HCT116 (cell line): ENCODE results near the gene SLC39A1. TPM values are rescaled to one million over a fixed set of nuclear protein-coding genes. Genes with fewer than 3 reads are reported as not detected.
A peak's percentile ranks its signal among the peaks of the same experiment; 100 is the strongest.

Source experiments
- ATAC-seq: fragments of 200-7000 bp; cut with Tn5 transposase; 2 replicates; pipeline ENCODE4 v1.9.1; 2020; ENCODE audit warnings: mild to moderate bottlenecking, moderate library complexity
- BruUV-seq: library from RNA; stranded (reverse); fragments of 400-500 nt; replicated peaks from 2 replicates; lab custom pipeline; 2021; lab: Mats Ljungman, UMichigan
- CTCF ChIA-PET: fragments of 300-600 bp; sonication (Branson Sonifier 250); formaldehyde crosslinking; loops from one replicate; lab custom pipeline; 2021; ENCODE audit warnings: antibody characterized with exemption; lab: Charles Lee
- POLR2A ChIA-PET: fragments of 300-600, 350-600 bp; sonication (Branson Sonifier 250); formaldehyde crosslinking; loops from one replicate; lab custom pipeline; 2021; ENCODE audit warnings: antibody characterized with exemption; lab: Charles Lee
- RAD21 ChIA-PET, 2 experiments: fragments of 300-600 bp; sonication (Branson Sonifier 250); formaldehyde crosslinking; loops; one replicate each; lab custom pipeline; 2023; ENCODE audit warnings: low total read pairs in 2 of 2; ENCODE audit not compliant: uncharacterized antibody in 2 of 2, unreplicated experiment in 2 of 2, low non-redundant PET in 1 of 2; lab: Charles Lee
- DNase-seq: peaks from one replicate; pipeline ENCODE4 v3.0.0-alpha.2; 2010; ENCODE audit warnings: low read depth, low spot score
- H2AFZ ChIP-seq: fragments of 200-600 bp; shearing (Covaris generic), sonication (generic); 2 replicates; pipeline ENCODE4 v1.6.1; 2017; ENCODE audit warnings: low read depth, mixed run types, mixed read lengths, antibody characterized with exemption, low read length; ENCODE audit not compliant: poor library complexity, severe bottlenecking
- H3K27ac ChIP-seq: 2 replicates; pipeline ENCODE4 v1.5.1; 2012; ENCODE audit warnings: low read depth, low read length
- H3K27me3 ChIP-seq: fragments of 200-600 bp; sonication (generic); 2 replicates; pipeline ENCODE4 v1.6.1; 2016; ENCODE audit warnings: mixed run types, low read length, mixed read lengths; ENCODE audit not compliant: insufficient read depth
- H3K36me3 ChIP-seq, 2 experiments: fragments of 200-500 bp in 1 of 2; fragments of 200-600 bp in 1 of 2; sonication (Bioruptor generic) in 1 of 2; sonication (generic) in 1 of 2; 2 replicates each; pipeline versions ENCODE4 v1.5.1 to v1.6.1; 2014 to 2016; ENCODE audit warnings: low read length in 2 of 2, inconsistent platforms in 1 of 2, mixed read lengths in 1 of 2, mixed run types in 1 of 2; ENCODE audit not compliant: insufficient read depth in 2 of 2, control insufficient read depth in 1 of 2
- H3K4me1 ChIP-seq, 2 experiments: fragments of 200-600 bp in 1 of 2; sonication (generic) in 1 of 2; 2 replicates each; pipeline versions ENCODE4 v1.5.1 to v1.6.1; 2012 to 2017; ENCODE audit warnings: low read length in 2 of 2, inconsistent platforms in 1 of 2, mild to moderate bottlenecking in 1 of 2, mixed read lengths in 1 of 2, mixed run types in 1 of 2, moderate library complexity in 1 of 2; ENCODE audit not compliant: insufficient read depth in 2 of 2, control insufficient read depth in 1 of 2
- H3K4me2 ChIP-seq: fragments of 200-600 bp; sonication (generic); 2 replicates; pipeline ENCODE4 v1.6.1; 2017; ENCODE audit warnings: mixed run types, low read length, mixed read lengths
- H3K4me3 ChIP-seq, 2 experiments: fragments of 200-600 bp in 1 of 2; sonication (generic) in 1 of 2; replicated peaks in 1 of 2; 2 replicates each; pipeline ENCODE4 v1.5.1; 2011 to 2016; ENCODE audit warnings: low read length in 2 of 2, control low read depth in 1 of 2, low read depth in 1 of 2, mild to moderate bottlenecking in 1 of 2, mixed read lengths in 1 of 2, mixed run types in 1 of 2
- H3K79me2 ChIP-seq: fragments of 200-600 bp; sonication (generic); 2 replicates; pipeline ENCODE4 v1.6.1; 2017; ENCODE audit warnings: mild to moderate bottlenecking, mixed run types, low read length, moderate library complexity, mixed read lengths; ENCODE audit not compliant: insufficient read depth
- H3K9ac ChIP-seq: fragments of 200-600 bp; sonication (generic); 2 replicates; pipeline ENCODE4 v1.6.1; 2016; ENCODE audit warnings: low read length, mixed read lengths
- H3K9me2 ChIP-seq: fragments of 200-600 bp; sonication (generic), shearing (Covaris generic); 2 replicates; pipeline ENCODE4 v1.6.1; 2017; ENCODE audit warnings: mixed run types, mild to moderate bottlenecking, moderate library complexity; ENCODE audit not compliant: insufficient read depth
- H3K9me3 ChIP-seq, 2 experiments: fragments of 200-500 bp in 1 of 2; fragments of 200-600 bp in 1 of 2; sonication (Bioruptor generic) in 1 of 2; sonication (generic) in 1 of 2; 2 replicates each; pipeline ENCODE4 v1.6.1; 2014 to 2017; ENCODE audit warnings: low read length in 2 of 2, mixed read lengths in 2 of 2, inconsistent platforms in 1 of 2, low read depth in 1 of 2, mild to moderate bottlenecking in 1 of 2, mixed run types in 1 of 2, moderate library complexity in 1 of 2; ENCODE audit not compliant: control insufficient read depth in 1 of 2, insufficient read depth in 1 of 2
- H4K20me1 ChIP-seq: fragments of 200-600 bp; sonication (generic), shearing (Covaris generic); 2 replicates; pipeline ENCODE4 v1.6.1; 2017; ENCODE audit warnings: mixed run types, mild to moderate bottlenecking, moderate library complexity; ENCODE audit not compliant: insufficient read depth
- ATF3 ChIP-seq: IDR thresholded peaks from 2 replicates; pipeline ENCODE4 v1.6.1; 2012
- CBX3 ChIP-seq: IDR thresholded peaks from 2 replicates; pipeline ENCODE4 v1.6.1; 2012; ENCODE audit warnings: low read depth
- CEBPB ChIP-seq: IDR thresholded peaks from 2 replicates; pipeline ENCODE4 v1.6.1; 2012; ENCODE audit warnings: low read depth
- CTCF ChIP-seq, 3 experiments: fragments of 200-600 bp in 1 of 3; sonication (generic) in 1 of 3; IDR thresholded peaks in 2 of 3; conservative IDR thresholded peaks in 1 of 3; 2 replicates each; pipeline ENCODE4 v1.5.1; 2012 to 2017; ENCODE audit warnings: low read depth in 2 of 3, low read length in 2 of 3, antibody characterized with exemption in 1 of 3, borderline replicate concordance in 1 of 3, control low read depth in 1 of 3, mild to moderate bottlenecking in 1 of 3, mixed read lengths in 1 of 3, mixed run types in 1 of 3, moderate library complexity in 1 of 3; ENCODE audit not compliant: insufficient read depth in 1 of 3
- ELF1 ChIP-seq: IDR thresholded peaks from 2 replicates; pipeline ENCODE4 v1.6.1; 2012; ENCODE audit warnings: low read depth, borderline replicate concordance
- EZH2 ChIP-seq: fragments of 200-600 bp; sonication (generic); IDR thresholded peaks from 2 replicates; pipeline ENCODE4 v1.6.1; 2017; ENCODE audit warnings: antibody characterized with exemption, mixed run types
- EZH2phosphoT487 ChIP-seq: fragments of 200-600 bp; IDR thresholded peaks from 2 replicates; pipeline ENCODE4 v1.6.1; 2018; ENCODE audit warnings: antibody characterized with exemption, borderline replicate concordance
- MAX ChIP-seq: IDR thresholded peaks from 2 replicates; pipeline ENCODE4 v1.6.1; 2012
- POLR2AphosphoS5 ChIP-seq: IDR thresholded peaks from 2 replicates; pipeline ENCODE4 v1.6.1; 2011; ENCODE audit warnings: mild to moderate bottlenecking, low read depth, low read length, moderate library complexity
- REST ChIP-seq: IDR thresholded peaks from 2 replicates; pipeline ENCODE4 v1.6.1; 2012; ENCODE audit warnings: low read depth
- SIN3A ChIP-seq: IDR thresholded peaks from 2 replicates; pipeline ENCODE4 v1.6.1; 2012; ENCODE audit warnings: low read depth
- ZFX ChIP-seq: fragments of 450-650 bp; IDR thresholded peaks from 2 replicates; pipeline ENCODE4 v1.6.1; 2017
- ZNF274 ChIP-seq: fragments of 200-500 bp; sonication (Bioruptor generic); IDR thresholded peaks from 2 replicates; pipeline ENCODE4 v1.6.1; 2014; ENCODE audit warnings: mild to moderate bottlenecking, low read depth, low read length, inconsistent platforms
- intact Hi-C: fragments of 100-400 bp; cut with micrococcal nuclease; formaldehyde crosslinking; loops from 2 replicates; pipeline ENCODE4 v1.10.0; 2022
- total RNA-seq: library from RNA; stranded (reverse); gene quantifications from one replicate; pipeline ENCODE4 v1.2.1, GENCODE V29; 2021; ENCODE audit not compliant: unreplicated experiment

SLC39A1 gene
- total RNA-seq, 1 experiment from 2014 or later: 51.5 TPM

- H3K27ac ChIP-seq: peak overlapping the region; percentile 94
- H4K20me1 ChIP-seq: no peaks in the 10 kb centered on the region
- ATAC-seq (no peak), DNase-seq (no peak)
- BruUV-seq: no TSS peak
- H3K9me2 ChIP-seq: no peaks in the 10 kb centered on the region
- no peak overlapping the region for H2AFZ ChIP-seq
- ChIA-PET RAD21 (no interaction called here), CTCF (interaction anchor here (1.3 kb wide), 1 partner anchor 10 kb away, joined by 4 read pairs; the partner anchor contains the start of gene DENND4B), POLR2A (interaction anchor here (1.4 to 2.7 kb wide), 3 partner anchors 11 to 33 kb away, joined by 3 to 7 read pairs (median 5); partner anchors contain the start of genes CREB3L4 and RPS27)
- peak overlapping the region; percentile 81 for H3K9ac ChIP-seq
- H3K36me3 ChIP-seq: peaks cover 11 to 21% of the 10 kb centered on the region in 2 experiments; a peak in 3 of 4 replicates
- TF ChIP-seq CEBPB (no peak), EZH2 (no peak), ZNF274 (no peak)
- peak overlapping the region; percentile 87 for H3K4me2 ChIP-seq
- peak overlapping the region; percentile 64 to 88 for H3K4me3 ChIP-seq
- no peaks in the 10 kb centered on the region for H3K9me3 ChIP-seq
- H3K79me2 ChIP-seq: peaks cover 65% of the 10 kb centered on the region
- H3K4me1 ChIP-seq: peaks cover 7 to 25% of the 10 kb centered on the region in 2 experiments; a peak in 3 of 4 replicates
- H3K27me3 ChIP-seq: no peaks in the 10 kb centered on the region
- intact Hi-C loops: no loop called here
Measured at GRCh38 chr1:153956997-153957715, 6.2 kb downstream of the SLC39A1 start.

GRCh38 chr1:153954826-153955225 lies 8.5 kb downstream of the SLC39A1 start:
- peaks cover 4 to 19% of the 10 kb centered on the region in 2 experiments; a peak in 2 of 4 replicates for H3K4me1 ChIP-seq
- H3K9me2 ChIP-seq: no peaks in the 10 kb centered on the region
- no peaks in the 10 kb centered on the region for H4K20me1 ChIP-seq
- CTCF ChIA-PET: no interaction called here
- intact Hi-C loops: no loop called here
- peaks cover 49% of the 10 kb centered on the region for H3K79me2 ChIP-seq
- H3K9ac ChIP-seq: no peak overlapping the region
- ATAC-seq: no peak
- no peak overlapping the region for H2AFZ ChIP-seq
- DNase-seq: no peak
- no peak overlapping the region for H3K4me2 ChIP-seq
- H3K9me3 ChIP-seq: no peaks in the 10 kb centered on the region
- no peak overlapping the region for H3K27ac ChIP-seq
- H3K36me3 ChIP-seq: peaks cover 19 to 22% of the 10 kb centered on the region in 2 experiments; a peak in 3 of 4 replicates
- BruUV-seq: no TSS peak
- POLR2A ChIA-PET: no interaction called here
- no peaks in the 10 kb centered on the region for H3K27me3 ChIP-seq
- H3K4me3 ChIP-seq: no peak overlapping the region
- RAD21 ChIA-PET: no interaction called here
- no peak for TF ChIP-seq CTCF (IDR thresholded peaks at IDR 0.05 in 2 of 3, conservative IDR thresholded peaks at IDR 0.05 in 1 of 3; ENCODE audit: borderline replicate concordance in 1 of 3, insufficient read depth in 1 of 3, low read depth in 2 of 3, low read length in 2 of 3)
- TF ChIP-seq SIN3A: no peak
- TF ChIP-seq REST: no peak
- no peak for TF ChIP-seq EZH2phosphoT487
- TF ChIP-seq MAX: no peak
- no peak for TF ChIP-seq CBX3
- no peak for TF ChIP-seq ZFX
- TF ChIP-seq POLR2AphosphoS5: no peak
- no peak for TF ChIP-seq ATF3
- no peak for TF ChIP-seq ELF1
